Brain microvascular endothelial cell (primary cell): ENCODE data around the gene ZNF609.

Source experiments
- DNase-seq: peaks from one replicate; pipeline ENCODE4 v3.0.0-alpha.2; 2020
- H3K27ac ChIP-seq: fragments of 250-450 bp; sonication (Bioruptor Pico); 2 replicates; pipeline ENCODE4 v1.5.1; 2020; ENCODE audit warnings: mild to moderate bottlenecking, moderate library complexity
- H3K27me3 ChIP-seq: fragments of 250-450 bp; sonication (Bioruptor Pico); replicated peaks from 2 replicates; pipeline ENCODE4 v1.5.1; 2020; ENCODE audit warnings: mild to moderate bottlenecking
- H3K36me3 ChIP-seq: fragments of 250-450 bp; sonication (Bioruptor Pico); replicated peaks from 2 replicates; pipeline ENCODE4 v1.5.1; 2020; ENCODE audit warnings: mild to moderate bottlenecking
- H3K4me3 ChIP-seq: 2 replicates; pipeline ENCODE4 v1.5.1; 2011; ENCODE audit warnings: low read depth, mild to moderate bottlenecking, control low read depth, low read length, moderate library complexity
- CTCF ChIP-seq: IDR thresholded peaks from 2 replicates; pipeline ENCODE4 v1.5.1; 2011; ENCODE audit warnings: low read depth, mild to moderate bottlenecking, moderate library complexity, low read length, control low read depth, inconsistent platforms; ENCODE audit errors: missing control alignments
- in situ Hi-C: cut with HindIII; loops from 2 replicates; pipeline ENCODE4 v1.10.0; 2017; ENCODE audit warnings: low sequenced_read_pairs, low pct_ligation_motif_present

The ZNF609 gene

GRCh38 chr15:64459066-64459781 lies 1.2 kb upstream of the ZNF609 start:
- no peak overlapping the region for H3K27ac ChIP-seq
- in situ Hi-C loops = no loop called here
- DNase-seq = no peak
- no peaks in the 10 kb centered on the region for H3K27me3 ChIP-seq
- no peak overlapping the region for H3K4me3 ChIP-seq
- H3K36me3 ChIP-seq = peaks cover 3% of the 10 kb centered on the region
- TF ChIP-seq CTCF = no peak

- no peak for TF ChIP-seq CTCF
- in situ Hi-C loops = no loop called here
- peaks cover 1% of the 10 kb centered on the region for H3K36me3 ChIP-seq
- no peaks in the 10 kb centered on the region for H3K27me3 ChIP-seq
- DNase-seq = peak; percentile 57
- H3K27ac ChIP-seq = peak overlapping the region; percentile 50
- peak overlapping the region; percentile 71 for H3K4me3 ChIP-seq
Observed at GRCh38 chr15:64460724-64461720, 644 bp downstream of the ZNF609 start.

GRCh38 chr15:64461721-64462162 lies 1.4 kb downstream of the ZNF609 start:
- Histone ChIP-seq H3K27me3 (no peaks in the 10 kb centered on the region), H3K36me3 (no peaks in the 10 kb centered on the region), H3K27ac (peak overlapping the region; percentile 47), H3K4me3 (peak overlapping the region; percentile 71)
- in situ Hi-C loops = no loop called here
- peak; percentile 52 for DNase-seq
- no peak for TF ChIP-seq CTCF

- no peaks in the 10 kb centered on the region for H3K27me3 ChIP-seq
- in situ Hi-C loops = no loop called here
- no peak overlapping the region for H3K4me3 ChIP-seq
- H3K27ac ChIP-seq = peak overlapping the region; percentile 28
- H3K36me3 ChIP-seq = no peaks in the 10 kb centered on the region
- TF ChIP-seq CTCF = no peak
- DNase-seq = no peak
Observed at GRCh38 chr15:64462492-64462891, 2.1 kb downstream of the ZNF609 start.

GRCh38 chr15:64464276-64465005 lies 4.1 kb downstream of the ZNF609 start:
- H3K27ac ChIP-seq = no peak overlapping the region
- in situ Hi-C loops = no loop called here

More at GRCh38 chr15:64464276-64465005, 4.1 kb downstream of the ZNF609 start:
- no peaks in the 10 kb centered on the region for H3K27me3 ChIP-seq
- TF ChIP-seq CTCF = no peak
- no peak overlapping the region for H3K4me3 ChIP-seq
- no peak for DNase-seq
- H3K36me3 ChIP-seq = no peaks in the 10 kb centered on the region
